Gastroesophageal sphincter (tissue), 3 donors: ENCODE results near the gene NCF2.

Source experiments
- POLR2A ChIP-seq, 2 donors: fragments of 450-650 bp; IDR thresholded peaks; one replicate each; pipeline ENCODE4 v1.6.1; 2017; ENCODE audit warnings: antibody characterized with exemption in 2 of 2, mild to moderate bottlenecking in 2 of 2, moderate library complexity in 1 of 2
- TF ChIP-seq, protein P1 (sequence below), 4 experiments: fragments of 200-600 bp in 2 of 4; fragments of 450-650 bp in 2 of 4; sonication (generic) in 1 of 4; IDR thresholded peaks; one replicate each; pipeline ENCODE4 v1.5.1; 2017 to 2019; ENCODE audit warnings: antibody characterized with exemption in 4 of 4, mild to moderate bottlenecking in 2 of 4, moderate library complexity in 2 of 4

DNA sequence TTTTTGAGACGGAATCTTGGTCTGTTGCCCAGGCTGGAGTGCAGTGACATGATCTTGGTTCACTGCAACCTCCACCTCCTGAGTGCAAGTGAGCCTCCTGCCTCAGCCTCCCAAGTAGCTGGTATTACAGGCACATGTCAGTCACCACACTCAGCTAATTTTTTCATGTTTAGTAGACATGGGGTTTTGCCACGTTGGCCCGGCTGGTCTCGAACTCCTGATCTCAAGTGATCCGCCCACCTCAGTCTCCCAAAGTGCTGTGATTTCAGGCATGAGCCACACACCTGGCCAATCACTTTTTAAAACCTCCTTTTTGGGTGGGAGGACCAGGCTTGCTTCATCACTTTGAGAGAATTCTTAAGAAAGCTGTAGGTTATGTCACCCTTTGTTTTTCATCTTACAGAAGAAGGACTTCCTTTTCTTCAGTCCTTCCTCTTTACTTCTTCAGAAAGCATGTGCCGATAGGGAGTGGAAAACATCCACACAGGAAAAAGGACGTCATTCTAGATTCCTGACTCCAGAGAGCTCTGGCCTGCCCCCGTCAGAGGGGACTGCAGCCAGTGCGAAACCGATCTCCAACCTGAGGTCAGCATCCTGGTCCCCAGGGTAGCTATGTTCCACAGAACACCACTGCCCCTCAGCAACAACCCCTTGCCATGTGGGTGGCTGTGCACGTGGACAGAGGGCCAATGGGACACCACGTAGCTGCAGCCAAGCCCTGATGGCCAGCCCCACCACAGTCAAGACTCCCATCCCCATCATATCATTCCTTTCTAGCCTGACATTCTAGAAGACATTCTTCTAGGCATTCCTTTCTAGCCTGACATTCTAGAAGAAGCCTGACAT is 21.9 kb downstream of the NCF2 start:
- no peak for TF ChIP-seq POLR2A (IDR thresholded peaks at IDR 0.05)
- TF ChIP-seq, protein P1, sequence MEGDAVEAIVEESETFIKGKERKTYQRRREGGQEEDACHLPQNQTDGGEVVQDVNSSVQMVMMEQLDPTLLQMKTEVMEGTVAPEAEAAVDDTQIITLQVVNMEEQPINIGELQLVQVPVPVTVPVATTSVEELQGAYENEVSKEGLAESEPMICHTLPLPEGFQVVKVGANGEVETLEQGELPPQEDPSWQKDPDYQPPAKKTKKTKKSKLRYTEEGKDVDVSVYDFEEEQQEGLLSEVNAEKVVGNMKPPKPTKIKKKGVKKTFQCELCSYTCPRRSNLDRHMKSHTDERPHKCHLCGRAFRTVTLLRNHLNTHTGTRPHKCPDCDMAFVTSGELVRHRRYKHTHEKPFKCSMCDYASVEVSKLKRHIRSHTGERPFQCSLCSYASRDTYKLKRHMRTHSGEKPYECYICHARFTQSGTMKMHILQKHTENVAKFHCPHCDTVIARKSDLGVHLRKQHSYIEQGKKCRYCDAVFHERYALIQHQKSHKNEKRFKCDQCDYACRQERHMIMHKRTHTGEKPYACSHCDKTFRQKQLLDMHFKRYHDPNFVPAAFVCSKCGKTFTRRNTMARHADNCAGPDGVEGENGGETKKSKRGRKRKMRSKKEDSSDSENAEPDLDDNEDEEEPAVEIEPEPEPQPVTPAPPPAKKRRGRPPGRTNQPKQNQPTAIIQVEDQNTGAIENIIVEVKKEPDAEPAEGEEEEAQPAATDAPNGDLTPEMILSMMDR (IDR thresholded peaks at IDR 0.05): no peak
